NK-92 treated with Interleukin-12 subunit alpha and Interleukin-12 subunit beta, amount 100 ng/mL, for 24 hours (cell line): Measurements from ENCODE around the gene TFF3.

Experiments used
- DNase-seq: peaks from one replicate; lab custom pipeline; 2025; lab: John Stamatoyannopoulos, UW

The TFF3 gene

DNA sequence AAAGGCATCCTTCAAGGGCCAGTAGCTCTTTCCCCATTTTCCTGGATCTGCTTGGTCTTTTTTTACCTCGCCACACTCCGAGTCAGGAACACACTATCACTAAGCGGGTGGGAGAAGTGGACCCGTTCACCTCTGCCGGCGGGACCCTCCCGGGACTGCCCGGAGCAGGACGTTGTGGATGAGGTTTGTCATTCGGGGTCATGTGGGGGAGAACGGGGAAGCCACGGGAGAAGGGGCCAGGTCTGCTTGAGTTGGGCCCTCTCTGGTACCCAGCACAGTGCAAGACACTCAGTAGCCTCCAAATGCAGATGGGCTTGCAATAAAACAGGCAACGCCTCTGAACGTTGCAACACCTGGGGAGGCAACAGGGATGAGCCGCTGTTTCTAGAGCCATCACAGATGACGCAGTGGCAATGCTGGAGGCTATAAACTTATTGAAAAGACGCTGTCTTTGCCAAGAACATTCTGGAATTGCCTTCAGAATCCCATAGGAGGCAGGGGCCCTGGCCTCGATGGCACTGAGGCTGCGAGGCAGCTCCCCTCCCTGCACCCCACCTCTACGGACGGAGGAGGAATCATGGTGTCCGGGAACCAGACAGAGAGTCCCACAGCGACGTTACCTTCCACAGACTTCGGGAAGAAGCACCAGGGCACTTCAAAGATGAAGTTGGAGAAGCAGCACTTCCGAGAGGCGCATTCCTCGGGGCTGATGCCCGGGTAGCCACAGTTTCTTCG lies 31.8 kb upstream of the TFF3 start:
- DNase-seq, result no peak

DNA sequence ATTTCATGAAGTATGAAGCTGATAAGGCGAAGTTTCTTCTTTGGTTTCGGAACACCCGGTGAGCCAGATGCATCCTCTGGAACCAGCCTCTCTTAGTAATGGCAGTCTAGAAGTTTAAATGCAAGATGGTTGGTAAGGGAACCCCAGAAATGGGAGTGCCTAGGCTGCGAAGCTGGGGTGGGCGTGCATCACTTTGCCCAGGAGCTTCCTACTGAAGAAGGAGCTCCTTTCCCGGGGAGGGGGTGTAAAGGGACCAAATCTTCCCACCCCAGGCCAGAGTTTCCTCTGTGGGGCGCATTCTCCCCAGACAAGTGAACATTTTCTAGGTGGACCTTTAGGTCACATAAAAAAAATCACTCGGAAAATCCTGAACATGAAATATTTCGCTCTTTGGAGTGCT lies 31.2 kb upstream of the TFF3 start:
- DNase-seq, result no peak

DNA sequence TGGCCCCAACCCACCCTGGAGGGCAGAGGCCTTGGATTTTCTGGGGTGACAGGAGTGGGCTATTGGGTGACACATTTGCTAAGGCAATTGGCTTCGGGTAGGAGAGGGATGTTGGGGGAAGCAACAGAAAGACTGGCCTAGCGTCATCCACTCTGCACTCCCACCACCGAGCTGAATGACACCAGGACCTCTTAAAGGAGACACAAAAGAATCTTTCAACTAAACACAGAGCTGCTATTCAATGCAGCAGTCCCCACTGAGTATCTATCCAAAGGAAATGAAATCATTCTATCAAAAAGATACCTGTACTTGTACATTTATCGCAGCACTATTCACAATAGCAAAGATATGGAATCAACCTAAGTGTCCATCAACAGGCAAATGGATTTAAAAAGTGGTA lies 29.4 kb upstream of the TFF3 start:
- no peak for DNase-seq

DNA sequence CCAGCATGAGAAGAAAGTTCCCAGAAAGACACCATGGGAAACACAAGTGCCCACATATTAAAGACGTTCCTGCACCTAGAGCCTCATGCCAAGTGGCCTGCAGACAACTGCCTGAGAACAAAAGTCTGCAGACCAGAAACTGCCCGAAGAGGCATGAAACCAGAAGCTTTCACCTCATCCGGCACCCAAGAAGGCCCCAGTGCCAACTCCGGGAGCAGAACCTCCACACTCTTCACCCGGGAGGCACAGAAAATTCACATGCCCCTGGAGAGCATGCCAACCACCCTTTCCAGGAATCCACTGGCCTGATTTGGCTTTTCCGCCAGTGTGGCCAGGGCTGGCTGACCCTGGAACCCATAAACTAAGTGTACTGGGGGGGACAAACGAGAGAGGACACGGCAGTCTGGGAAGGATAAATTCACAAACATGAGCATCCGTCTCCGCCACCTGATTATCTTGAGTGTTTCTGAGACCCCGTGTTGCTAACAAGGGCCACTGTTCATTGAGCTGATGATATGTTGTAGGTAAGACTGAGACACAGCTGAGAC lies 28.8 kb upstream of the TFF3 start:
- DNase-seq, result no peak

DNA sequence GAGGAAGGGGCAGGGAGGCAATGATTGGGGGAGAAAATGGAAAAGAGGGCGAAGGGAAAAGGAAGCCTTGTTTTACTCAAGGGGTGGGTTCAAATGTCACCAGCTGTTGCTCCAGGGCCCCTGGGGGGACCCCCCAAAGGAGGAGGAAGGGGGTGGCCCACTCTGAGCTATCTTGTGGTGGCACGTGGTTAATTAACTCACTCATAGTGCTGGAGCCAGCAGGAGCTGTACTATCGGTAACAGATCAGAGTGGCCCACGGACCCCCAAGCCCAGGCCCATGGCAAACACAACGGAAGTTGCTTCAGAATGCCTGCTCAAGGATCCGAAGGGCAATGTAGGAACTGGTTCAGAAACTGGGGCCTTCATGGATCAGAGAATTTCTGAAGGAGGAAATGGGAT lies 28.3 kb upstream of the TFF3 start:
- DNase-seq, result no peak

DNA sequence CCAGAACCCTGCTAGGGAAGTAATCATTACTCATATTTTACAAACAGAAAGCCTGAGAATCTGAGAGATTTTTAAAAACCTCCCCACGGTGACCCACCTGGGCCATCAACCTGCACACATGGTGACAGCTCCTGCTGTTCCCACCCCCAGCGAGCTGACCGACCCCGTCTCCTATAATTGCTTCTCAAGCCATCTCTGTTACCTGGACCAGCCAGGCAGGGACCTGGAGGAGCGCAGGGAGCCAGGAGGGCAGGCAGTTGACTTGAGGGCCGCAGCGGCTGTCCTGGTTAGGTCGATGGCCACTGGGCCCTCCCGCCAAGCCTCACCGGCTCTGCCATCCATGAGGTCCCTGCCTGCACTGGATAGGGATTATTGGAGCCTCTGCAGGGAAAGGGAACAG lies 27.9 kb upstream of the TFF3 start:
- no peak for DNase-seq

DNA sequence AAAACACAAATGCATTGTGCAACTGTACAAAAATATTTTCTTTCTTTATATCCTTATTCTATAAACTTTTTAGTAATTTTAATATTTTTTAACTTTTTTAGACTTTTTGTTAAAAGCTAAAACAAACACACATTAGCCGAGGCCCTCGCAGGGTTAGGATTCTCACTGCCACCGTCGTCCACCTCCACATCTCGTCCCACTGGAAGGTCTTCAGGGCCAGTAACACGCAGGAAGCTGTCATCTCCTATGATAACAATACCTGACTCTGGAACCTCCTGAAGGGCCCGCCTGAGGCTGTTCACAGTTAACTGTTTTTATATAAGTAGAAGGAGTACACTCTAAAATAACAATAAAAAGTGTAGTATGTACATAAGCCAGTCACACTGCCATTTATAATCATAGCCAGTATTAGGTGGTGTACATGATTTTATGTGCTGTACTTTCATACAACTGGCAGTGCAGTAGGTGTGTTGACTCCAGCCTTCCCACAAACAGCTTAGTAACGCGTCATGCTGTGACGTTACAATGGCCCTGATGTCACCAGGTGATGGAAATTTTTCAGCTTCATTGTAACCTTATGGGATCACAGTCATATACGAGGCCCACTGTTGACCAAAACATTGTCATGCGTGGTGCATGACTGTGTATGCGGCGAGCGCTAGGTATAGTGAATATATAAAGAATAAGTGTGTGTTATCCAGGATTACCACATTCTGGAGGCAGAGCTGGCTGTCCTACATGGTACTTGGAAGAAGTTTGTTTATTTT lies 26.8 kb upstream of the TFF3 start:
- no peak for DNase-seq

DNA sequence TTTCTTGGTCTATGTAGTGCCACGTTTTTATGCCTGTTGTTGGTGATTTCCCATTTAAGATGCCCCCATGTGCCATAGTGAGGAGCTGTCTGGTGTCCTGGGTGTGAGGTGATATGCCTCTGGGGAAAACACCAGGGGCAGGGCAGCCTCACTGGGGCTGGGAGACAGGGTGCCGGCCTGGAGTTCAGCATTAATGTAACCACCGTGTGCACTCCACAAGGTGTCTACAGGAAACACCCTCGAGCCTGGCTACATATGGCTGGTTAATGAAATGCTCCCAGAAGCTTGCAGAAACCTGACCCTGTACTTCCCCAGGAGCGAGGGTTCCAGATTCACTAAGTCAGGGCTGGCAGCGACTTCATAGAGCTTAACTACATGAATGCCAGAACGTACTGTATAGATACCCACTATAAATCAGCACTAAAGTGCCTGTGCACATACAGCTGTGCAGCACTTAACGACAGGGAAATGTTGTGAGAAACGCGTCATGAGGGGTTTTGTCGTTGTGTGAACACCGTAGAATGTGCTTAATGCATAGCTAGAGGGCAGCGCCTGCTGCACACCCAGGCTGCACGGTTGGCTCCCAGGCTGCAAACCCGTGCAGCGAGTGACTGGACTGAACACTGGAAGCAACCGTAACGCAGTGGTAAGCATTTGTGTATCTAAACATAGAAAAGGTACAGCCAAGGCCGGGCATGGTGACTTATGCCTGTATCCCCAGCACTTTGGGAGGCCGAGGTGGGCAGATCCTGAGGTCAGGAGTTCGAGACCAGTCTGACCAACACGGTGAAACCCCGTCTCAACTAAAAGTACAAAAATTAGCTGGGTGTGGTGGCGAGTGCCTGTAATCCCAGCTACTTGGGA lies 25.2 kb upstream of the TFF3 start:
- no peak for DNase-seq

DNA sequence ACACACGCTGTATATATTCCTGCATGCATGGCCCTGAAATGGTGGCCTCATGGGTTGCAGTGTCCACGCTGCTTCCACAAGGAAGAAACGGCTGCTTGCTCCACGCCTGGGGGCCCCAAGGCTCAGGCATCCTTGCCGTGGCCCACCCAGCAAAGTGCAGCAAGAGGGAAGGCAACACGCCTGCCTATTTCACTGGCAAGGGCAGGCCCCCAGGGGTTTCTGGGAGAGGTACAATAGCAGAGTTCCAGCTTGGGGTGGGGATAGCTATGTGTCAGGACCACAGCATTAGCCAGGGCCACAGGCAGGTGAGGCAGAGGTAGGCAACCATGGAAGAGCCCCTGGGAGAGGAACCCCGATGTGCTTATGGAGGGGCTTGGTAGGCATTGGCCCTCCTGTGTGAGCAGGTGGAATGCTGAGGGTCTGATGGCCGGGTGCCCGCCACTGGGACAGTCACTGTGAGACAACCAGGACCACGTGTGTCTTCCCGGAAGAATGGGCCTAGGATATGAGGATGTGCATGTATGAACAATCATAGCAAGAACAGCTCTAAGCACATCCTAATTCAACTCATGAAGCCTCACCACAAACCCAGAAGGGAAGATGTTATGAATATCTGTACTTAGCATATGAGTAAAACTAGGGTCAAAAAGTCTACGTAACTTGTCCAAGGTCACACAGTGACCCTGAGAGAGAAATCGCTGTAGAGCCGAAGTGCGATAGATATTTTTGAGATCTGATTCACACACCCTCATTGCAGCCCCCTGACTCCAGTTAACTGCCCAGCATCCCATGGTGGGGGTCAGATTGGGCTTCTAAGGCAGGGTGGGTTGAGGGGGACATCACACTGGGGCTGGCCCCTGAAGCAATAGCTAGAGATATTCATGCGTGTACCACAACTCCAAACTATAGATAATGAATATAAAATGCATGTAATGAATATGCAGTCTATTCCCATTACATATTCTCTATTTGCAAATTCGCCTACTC lies 23.8 kb upstream of the TFF3 start:
- no peak for DNase-seq

DNA sequence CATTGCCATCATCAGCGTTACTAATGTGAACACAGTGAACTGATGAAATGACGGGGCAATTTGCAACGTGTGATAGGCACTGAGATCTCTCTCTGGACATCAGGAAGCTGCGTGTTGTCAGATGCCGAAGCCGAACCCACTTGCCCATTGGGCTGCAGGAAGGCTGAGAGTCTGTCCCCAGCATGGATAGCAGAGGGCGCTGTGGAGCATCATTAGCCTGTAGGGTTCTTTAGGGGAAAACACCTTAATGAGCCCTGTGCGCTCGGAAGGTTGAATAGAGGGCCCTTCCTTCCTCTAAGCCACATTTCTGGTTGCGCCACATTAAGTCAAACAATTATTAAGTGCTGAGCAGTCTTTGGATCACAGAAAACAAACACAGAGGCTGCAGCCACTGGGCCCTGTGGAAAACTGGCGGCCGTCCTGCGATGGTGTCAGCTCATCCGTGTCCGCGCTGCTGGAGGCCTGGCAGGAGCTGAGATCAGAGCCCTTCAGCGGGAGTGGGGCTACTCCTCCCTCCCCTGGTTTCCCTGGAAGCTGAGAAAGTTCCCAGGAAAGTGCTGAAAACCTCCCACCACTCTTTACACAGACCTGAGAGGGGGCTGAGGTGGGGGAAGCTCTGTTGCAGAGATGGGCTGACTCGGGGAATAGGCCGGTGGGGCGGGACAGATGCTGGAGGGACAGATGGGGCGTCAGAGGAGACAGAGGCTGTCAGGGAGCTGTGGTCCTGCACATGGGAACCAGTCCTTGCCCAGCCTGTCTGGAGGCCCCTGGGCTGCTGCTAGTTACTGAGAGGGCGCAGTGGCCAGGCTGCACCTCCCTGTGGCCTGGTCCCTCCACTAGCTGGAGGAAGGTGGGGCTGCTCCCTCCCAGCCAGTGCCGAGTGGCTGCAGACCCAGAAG lies 22.9 kb upstream of the TFF3 start:
- DNase-seq, result no peak

DNA sequence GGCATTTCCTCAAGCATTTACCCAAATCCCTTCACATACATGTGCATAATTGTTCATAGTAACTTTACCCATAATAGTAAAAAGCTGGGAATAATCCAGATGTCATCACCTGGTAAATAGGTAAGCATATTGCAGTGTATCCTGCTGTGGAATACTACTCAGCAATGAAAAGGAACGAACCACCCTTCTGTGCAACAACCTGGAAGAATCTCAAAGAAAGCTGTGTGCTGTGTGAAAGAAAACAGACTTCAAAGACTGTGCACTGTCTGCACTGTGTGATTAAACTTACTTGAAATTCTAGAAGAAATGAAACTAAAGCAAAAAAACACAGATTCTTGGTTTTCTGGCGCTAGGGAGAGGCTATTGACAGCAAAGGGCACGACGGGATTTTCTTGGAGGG lies 22.1 kb upstream of the TFF3 start:
- no peak for DNase-seq

DNA sequence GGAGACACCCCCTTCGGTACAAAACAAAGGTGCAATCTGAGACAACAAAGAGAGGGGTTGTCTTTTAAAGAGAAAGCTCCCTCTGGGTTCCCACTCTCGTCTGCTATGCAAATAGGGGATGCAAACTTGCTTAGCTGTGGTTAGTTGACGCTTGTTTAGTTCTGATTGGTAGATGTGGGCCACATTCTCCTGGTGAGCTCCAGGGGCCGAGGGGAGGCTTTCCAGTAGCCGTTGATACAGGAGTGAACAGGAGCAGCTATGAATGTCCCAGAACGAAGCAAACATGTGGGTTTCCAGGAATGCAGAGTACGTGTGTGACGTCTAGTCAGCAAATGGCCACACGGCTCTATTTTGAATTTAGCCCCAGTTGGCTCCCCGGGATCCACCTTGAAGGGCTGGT lies 20.8 kb upstream of the TFF3 start:
- no peak for DNase-seq

DNA sequence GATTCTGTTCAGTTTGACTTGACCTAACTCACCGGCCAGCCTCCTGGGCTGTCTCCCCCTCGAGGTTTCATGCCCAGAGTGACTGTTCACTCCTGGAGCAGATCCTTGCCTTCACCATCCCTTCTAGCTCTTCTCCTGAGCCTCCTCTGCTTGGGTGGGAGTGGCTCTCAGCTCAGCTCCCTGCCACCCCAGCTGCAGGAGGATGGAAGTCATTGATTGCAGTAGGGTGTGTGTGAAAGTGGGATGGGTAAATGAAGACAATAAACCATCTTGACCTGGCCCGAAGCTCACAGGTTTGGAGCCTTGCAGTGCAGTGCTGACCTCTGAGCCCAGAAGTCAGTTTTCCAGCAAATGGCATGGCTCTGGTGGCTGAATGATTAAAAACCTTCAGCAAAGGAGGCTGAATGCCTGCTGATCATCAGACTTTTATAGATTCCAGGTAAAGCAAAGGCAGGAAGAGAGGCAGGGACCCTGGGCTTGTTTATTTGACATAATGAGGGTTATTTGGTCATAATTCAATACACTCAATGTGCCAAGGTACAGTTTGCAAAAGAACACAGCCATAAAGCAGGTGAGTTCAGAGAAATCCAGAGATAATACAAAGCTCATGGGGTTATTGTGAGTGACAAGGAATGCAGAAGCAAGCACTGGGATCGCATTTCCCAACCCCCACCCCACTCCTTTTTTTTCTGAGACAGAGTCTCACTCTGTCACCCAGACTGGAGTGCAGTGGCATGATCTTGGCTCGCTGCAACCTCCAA lies 17.5 kb upstream of the TFF3 start:
- no peak for DNase-seq

DNA sequence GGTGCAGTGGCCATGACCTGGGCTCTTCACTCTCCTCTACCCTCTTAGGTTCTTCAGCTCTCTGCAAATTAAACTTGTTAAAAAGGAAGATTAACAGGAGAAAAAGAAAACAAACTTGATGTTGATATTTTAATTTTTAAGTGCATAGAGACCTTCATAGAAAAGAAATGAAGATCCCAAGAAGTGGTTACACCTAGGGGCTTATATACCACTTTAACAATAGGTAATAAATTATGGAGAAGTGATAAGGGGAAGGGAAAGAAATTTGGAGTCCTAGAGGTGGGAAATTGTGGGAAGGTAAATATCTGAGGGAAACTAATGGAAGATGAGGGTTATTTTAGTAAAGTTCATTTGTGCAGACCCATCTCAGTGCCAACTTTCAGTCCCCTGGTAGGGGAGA lies 16.5 kb upstream of the TFF3 start:
- no peak for DNase-seq

DNA sequence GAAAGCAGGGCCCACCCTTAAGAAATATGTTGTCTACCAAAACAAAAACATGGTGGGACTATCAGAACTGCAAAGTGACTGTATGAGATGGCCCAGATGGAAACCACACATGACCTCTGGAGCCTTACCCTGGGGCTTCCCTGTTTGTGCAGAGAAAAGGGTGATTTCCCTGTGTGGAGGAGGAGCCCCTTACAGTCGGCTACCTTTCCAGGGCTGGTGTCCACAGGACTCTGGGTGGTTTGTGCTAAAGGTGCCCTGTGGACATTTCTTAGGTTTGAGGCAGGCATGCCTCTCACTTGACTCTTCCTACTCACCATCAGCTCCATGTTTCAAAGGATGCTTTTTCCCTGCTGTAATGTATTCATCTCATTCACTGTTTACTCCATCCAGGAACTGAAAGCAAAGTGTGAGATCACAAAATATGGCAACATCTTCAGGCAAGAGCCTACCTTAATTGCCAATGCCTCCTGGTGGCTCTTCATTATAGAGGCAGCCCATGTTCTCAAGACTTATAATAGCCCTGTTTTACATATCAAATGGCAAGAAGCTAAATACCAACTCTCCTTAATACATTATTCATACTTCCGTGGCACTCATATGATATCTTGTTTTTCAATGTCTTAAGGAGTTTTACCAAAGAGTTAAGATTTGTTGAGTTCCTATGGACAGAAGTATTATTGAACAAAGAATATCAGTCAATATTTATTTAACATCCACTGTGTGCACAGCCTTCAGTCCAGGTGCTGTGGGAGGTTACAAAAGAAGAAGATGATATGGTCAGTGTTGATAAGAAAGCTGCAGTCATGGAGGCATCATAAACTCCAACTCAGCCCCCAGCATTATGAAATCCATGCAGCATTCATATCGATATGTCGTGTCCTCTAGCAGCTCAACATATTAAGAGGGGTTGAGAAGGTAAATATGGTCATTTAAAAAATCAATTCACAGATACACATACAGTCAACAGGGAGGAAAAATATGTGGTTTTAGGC lies 15.5 kb upstream of the TFF3 start:
- DNase-seq, result no peak

DNA sequence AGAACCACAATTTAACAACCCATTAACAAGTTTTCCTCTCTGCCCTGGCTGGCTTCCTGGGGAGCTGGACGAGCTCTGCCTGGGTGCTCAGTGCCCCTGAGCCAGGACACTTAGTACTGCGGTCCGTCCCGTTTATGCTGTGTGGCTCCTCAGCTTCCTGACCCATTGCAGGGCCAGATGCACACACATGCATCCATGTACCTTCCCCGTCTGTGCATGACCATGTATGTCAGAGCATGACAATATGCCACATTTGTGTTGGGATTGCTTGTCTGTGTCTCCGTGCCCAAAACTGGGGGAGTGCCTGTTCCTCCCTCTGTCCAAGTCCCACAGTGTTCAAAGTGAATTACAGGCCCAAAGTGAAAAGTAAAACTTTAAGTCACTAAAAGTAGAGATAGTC lies 9.7 kb upstream of the TFF3 start:
- DNase-seq, result no peak

DNA sequence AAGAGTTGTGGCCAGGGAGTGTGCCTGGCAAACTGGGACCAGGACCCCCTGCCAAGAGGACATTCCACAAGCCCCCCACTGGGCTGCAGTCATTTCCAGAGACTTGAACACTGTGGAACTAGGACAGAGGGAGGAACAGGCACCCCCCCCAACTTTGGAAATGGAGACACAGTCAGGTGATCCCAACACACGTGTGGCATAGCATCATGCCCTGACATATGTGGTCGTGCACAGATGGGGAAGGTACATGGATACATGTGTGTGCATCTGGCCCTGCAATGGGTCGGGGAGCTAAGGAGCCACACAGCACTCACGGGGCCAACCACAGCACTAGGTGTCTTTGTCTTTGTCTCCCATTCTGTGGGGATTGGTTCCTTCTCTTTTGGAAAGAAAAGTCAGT lies 6.6 kb upstream of the TFF3 start:
- DNase-seq, result no peak

DNA sequence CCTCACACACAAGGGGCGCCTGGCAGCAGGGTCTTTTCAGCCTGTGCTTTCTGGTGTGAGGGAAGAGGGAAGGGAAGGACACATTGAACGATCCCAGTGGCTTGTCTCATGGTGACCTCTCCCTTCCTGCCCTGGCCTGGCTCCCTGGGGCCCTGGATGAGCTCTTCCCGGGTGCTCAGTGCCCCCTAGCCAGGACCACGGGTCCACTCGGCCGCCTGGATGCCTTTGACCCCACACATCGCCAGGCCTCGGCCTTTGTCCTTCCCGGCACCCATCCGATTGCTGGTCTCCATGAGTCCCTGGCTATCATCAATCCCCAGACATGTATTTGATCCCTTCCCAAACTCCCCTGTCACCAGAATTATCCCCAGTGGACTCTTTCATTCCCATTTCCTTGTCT lies 6.0 kb upstream of the TFF3 start:
- no peak for DNase-seq
